Activated naive CD8-positive, alpha-beta T cell treated with anti-CD3 and anti-CD28 coated beads for 36 hours (primary cell): ENCODE measurements around the gene RNF41. TPM values are rescaled to one million over a fixed set of nuclear protein-coding genes. Genes with fewer than 3 reads are reported as not detected.
A peak's percentile ranks its signal among the peaks of the same experiment; 100 is the strongest.
"Not testable (repeated sequence)": the region's sequence is repeated elsewhere in the genome, so short reads cannot be mapped to it uniquely, and the experiment has no call there.

Experiments
- DNase-seq: peaks from one replicate; pipeline ENCODE4 v3.0.0; 2021
- H3K27ac Mint-ChIP-seq: one replicate; pipeline ENCODE4 v1.8.0; 2022; ENCODE audit warnings: mild to moderate bottlenecking, moderate library complexity, mixed read lengths
- H3K27me3 Mint-ChIP-seq: one replicate; pipeline ENCODE4 v1.8.0; 2022; ENCODE audit warnings: mild to moderate bottlenecking, mixed read lengths
- H3K36me3 Mint-ChIP-seq: one replicate; pipeline ENCODE4 v1.8.0; 2021; ENCODE audit warnings: mild to moderate bottlenecking, mixed read lengths
- H3K4me1 Mint-ChIP-seq: one replicate; pipeline ENCODE4 v1.8.0; 2021; ENCODE audit warnings: mixed read lengths
- H3K4me3 Mint-ChIP-seq: one replicate; pipeline ENCODE4 v1.8.0; 2022; ENCODE audit warnings: mild to moderate bottlenecking, moderate library complexity, mixed read lengths
- H3K9me3 Mint-ChIP-seq: one replicate; pipeline ENCODE4 v1.8.0; 2022; ENCODE audit warnings: mixed read lengths
- total RNA-seq, 2 experiments: library from RNA; stranded (reverse); gene quantifications; one replicate each; pipeline ENCODE4 v1.2.3, GENCODE V29; 2021

RNF41 gene
- 10 to 100 TPM; 26.4 to 31.2 TPM for total RNA-seq

DNA sequence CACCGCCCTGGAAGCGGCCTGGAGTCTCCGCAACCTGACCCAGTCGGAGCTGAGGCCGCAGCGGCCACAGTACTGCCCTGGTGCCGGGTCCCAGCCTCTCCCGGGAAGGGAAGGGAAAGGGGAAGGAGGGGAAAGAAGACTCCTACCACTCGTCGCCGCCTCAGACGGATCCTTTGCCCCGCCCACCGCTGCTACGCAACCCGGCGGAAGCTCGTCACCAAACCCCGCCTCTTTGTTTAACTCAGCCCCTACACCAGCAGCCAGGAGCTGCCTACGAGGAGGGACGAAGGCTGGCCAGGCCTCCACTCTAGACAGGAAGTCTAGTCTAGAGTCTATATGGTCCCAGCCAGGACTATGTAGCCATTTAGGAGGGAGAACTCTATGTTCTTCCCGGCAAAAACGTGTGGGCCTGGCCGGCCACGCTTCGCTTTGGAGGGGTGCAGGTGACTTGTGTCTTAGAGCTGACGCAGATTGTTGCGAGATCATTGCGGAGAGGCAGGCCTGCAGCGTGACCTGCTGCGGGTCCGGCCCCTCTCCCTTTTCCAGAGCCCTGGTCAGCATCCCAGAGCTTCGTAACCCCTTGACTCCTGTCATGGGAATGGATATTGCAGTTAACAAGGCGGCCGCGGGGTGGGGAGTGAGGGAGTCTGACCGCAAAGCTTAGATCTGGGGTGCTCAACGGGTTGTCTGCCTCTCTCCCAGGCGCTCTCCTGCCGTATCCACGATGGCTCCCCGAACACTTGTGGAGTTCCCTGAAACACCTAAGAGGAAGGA, at the start of gene RNF41:
RNF41 (minus strand) TSS at position 166 of the 774 bp plus-strand sequence. CDS start 7,875 bp downstream, outside the sequence.
- no peaks in the 10 kb centered on the region for H3K9me3 Mint-ChIP-seq
- peak within 1 kb of the TSS; percentile 95 for H3K27ac Mint-ChIP-seq
- peak; percentile 90 for DNase-seq
- peaks cover 13% of the 10 kb centered on the region for H3K36me3 Mint-ChIP-seq
- peak within 1 kb of the TSS; percentile 100 for H3K4me3 Mint-ChIP-seq
- H3K27me3 Mint-ChIP-seq = no peaks in the 10 kb centered on the region
- H3K4me1 Mint-ChIP-seq = peaks cover 30% of the 10 kb centered on the region

DNA sequence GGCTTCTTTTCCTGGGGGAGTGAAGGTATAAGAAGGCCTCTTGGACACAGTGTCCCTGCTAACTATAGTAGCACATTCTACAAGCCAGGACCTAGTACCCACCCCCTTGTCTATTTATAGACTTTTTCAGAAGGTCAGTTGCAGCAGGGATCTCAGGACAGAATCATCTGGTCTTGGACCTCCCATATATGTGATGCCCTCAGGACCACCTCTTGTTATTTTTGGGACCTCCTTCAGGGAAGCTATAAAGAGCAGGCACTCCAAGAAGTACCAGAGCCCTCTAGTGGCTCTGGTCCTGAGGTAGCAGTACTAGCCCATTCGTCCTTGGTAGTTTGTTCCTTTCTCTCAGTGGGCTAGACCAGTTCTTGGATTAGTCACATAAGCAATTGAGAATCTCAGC, 49.3 kb upstream of the RNF41 start:
- no peak for DNase-seq
- Mint-ChIP-seq H3K4me3 (no peak overlapping the region), H3K36me3 (peaks cover 24% of the 10 kb centered on the region), H3K9me3 (no peaks in the 10 kb centered on the region), H3K27ac (no peak overlapping the region), H3K4me1 (peaks cover 16% of the 10 kb centered on the region), H3K27me3 (no peaks in the 10 kb centered on the region)

DNA sequence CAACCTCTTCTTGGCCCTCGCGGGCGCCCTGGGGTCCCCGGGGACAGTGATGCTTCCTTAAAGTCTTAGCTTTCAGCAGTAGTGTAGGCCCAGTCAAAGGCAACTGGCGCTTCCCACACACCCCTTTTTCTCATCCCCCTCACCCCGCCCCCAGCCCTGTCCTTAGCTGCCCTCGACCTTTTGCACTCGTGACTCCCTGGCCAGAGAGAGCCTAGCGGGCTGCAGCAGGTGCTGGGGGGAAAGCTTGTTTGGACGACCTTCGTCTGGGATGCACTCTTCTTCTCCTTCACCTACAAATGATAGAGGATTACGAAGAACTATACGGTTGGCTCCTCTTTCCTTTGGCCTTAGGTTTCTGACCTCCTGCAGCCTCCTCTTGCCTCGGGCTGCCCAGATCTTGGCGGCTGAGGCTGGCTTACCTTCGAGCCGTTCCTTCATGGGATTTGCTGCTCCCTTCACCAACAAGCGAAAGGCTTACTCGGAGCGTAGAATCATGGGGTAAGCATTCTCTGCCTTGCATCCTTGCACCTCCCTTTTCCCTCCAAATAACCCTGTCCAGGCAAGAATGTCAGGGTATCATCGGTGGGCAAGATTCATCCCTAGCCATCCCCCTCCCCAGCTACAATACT, 45.8 kb upstream of the RNF41 start:
- Mint-ChIP-seq H3K9me3 (no peaks in the 10 kb centered on the region), H3K27me3 (no peaks in the 10 kb centered on the region), H3K4me3 (peak overlapping the region; percentile 92), H3K27ac (no peak overlapping the region), H3K4me1 (peaks cover 19% of the 10 kb centered on the region), H3K36me3 (peaks cover 13% of the 10 kb centered on the region)
- no peak for DNase-seq

DNA sequence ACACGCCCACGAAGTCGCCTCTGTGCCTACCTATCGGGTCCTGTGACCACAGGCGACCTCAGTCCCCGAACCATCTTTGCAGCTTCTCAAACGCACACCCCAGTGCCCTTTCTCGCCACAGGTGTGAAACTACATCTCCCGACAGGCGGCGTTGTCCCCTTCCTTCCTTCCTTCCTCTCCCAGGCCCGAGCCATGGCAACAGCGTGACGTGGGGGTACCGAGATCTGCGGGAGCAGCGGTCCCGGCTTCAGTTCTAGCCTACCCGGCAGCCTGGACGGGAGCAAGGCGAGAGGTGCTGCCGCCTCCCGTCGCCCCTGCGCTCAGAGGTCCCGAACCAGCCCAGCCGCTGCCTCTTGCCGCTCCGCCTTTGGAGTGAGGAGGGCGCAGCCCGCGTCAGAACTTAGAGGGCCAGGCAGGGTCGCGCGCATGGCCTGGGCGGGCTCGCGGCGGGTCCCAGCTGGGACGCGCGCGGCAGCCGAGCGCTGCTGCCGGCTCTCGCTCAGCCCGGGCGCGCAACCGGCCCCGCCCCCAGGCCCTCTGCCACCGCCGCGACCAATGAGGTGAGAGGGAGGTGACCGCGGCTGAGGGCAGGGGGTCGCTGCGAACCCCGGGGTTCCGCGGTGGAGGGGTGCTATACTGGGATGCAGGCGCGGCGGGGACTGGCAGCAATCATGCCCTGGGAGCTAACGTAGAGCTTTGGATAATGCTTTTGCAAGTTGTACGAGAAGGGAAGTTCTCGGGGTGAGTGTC, 45.1 kb upstream of the RNF41 start, which contains the start of gene COQ10A:
COQ10A (plus strand) TSS at position 250 of the 750 bp plus-strand sequence; CDS start at position 427, 177 bp downstream.
- H3K27me3 Mint-ChIP-seq = no peaks in the 10 kb centered on the region
- H3K9me3 Mint-ChIP-seq = no peaks in the 10 kb centered on the region
- peaks cover 19% of the 10 kb centered on the region for H3K4me1 Mint-ChIP-seq
- H3K27ac Mint-ChIP-seq = peak within 1 kb of the TSS; percentile 90
- peak within 1 kb of the TSS; percentile 92 for H3K4me3 Mint-ChIP-seq
- peak; percentile 92 for DNase-seq
- peaks cover 13% of the 10 kb centered on the region for H3K36me3 Mint-ChIP-seq

DNA sequence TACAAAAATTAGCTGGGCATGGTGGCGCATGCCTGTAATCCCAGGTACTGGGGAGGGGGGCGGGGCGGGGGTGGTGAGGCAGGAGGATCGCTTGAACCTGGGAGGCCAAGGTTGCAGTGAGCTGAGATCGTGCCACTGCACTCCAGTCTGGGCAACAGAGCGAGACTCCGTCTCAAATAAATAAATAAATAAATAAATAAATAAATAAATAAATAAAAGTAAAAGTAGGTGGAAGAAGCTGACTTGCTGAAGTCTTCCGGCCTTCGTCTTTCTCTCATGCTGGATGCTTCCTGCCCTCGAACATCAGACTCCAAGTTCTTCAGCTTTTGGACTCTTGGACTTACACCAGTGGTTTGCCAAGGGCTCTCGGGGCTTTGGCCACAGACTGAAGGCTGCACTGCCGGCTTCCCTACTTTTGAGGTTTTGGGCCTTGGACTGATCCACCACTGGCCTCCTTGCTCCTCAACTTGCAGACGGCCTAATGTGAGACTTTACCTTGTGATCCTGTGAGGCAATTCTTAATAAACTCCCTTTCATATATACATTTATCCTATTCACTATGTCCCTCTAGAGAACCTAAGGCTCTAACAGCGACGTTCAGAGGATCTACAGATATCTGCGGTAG, 44.5 kb upstream of the RNF41 start:
- Mint-ChIP-seq H3K4me3 (peak overlapping the region; percentile 92), H3K36me3 (peaks cover 13% of the 10 kb centered on the region), H3K27ac (peak overlapping the region; percentile 90), H3K4me1 (peaks cover 19% of the 10 kb centered on the region)
- H3K27me3 Mint-ChIP-seq, H3K9me3 Mint-ChIP-seq, DNase-seq: not testable (repeated sequence)

DNA sequence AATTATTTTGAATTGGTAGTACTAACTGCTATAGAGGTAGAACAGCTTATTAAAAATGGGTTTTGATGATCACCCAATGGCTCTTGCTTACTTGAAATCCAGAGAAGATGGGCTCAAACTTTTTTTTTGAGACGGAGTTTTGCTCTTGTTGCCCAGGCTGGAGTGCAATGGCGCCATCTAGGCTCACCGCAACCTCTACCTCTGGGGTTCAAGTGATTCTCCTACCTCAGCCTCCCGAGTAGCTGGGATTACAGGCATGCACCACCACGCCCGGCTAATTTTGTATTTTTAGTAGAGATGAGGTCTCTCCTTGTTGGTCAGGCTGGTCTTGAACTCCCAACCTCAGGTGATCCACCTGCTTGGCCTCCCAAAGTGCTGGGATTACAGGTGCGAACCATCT, 41.2 kb upstream of the RNF41 start:
- not testable (repeated sequence) for DNase-seq, H3K27me3 Mint-ChIP-seq, H3K4me3 Mint-ChIP-seq, H3K36me3 Mint-ChIP-seq, H3K9me3 Mint-ChIP-seq, H3K27ac Mint-ChIP-seq
- H3K4me1 Mint-ChIP-seq = peaks cover 20% of the 10 kb centered on the region

DNA sequence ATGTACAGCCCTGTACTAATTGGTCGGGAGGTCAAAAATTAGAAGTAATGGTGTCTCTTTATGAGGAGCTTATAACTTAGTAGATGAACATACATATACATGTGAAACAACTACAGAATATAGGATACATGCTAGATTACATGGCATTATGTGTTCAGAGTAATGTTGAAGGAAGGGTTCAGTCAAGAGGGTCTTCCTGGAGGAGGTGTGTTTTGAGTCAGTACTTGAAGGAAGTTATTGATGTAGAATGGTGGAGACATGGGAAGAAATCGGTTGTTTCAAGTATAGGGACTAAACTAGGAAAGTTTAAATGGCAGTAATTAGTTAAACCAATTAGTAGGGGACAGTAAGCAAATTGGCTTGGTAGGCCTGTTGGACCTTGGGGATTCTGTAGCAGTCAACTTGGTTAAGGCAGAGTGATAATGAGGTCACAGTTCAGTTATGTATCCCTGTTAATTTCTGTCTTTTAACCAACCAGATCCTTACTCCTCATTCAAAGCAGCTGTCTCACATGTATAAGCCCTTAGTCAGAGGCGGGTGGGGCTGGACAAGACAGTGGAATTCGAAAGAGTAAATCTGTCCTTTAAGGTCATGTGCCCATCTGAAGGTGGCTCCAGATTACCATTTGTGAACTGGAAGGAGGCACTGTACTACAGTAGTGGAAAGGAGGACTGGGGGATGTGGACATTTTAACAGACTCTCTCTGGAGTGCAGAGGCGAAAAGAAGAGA, 39.9 kb upstream of the RNF41 start:
- no peaks in the 10 kb centered on the region for H3K9me3 Mint-ChIP-seq
- no peak overlapping the region for H3K27ac Mint-ChIP-seq
- H3K4me1 Mint-ChIP-seq = peaks cover 21% of the 10 kb centered on the region
- no peak overlapping the region for H3K4me3 Mint-ChIP-seq
- H3K36me3 Mint-ChIP-seq = no peaks in the 10 kb centered on the region
- no peak for DNase-seq
- no peaks in the 10 kb centered on the region for H3K27me3 Mint-ChIP-seq

DNA sequence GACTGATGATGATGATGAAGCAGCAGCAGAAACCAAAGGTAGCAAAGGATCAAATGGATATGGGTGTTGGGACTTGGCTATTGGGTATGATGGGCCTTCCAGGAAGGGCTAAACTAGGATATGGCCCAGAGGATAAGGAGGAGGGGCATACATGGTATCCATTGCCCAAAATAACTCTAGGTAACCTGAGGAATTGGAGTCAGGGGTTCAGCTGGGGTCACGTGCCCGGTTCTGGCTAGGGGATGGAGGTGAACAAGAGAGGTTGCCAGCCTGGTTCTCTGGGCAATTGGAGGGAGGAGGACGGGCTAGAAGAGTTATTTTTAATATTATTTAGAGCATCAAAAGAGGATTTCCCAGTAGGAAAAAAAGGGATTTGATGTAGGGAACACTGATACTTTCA, 39.2 kb upstream of the RNF41 start:
- no peaks in the 10 kb centered on the region for H3K9me3 Mint-ChIP-seq

DNA sequence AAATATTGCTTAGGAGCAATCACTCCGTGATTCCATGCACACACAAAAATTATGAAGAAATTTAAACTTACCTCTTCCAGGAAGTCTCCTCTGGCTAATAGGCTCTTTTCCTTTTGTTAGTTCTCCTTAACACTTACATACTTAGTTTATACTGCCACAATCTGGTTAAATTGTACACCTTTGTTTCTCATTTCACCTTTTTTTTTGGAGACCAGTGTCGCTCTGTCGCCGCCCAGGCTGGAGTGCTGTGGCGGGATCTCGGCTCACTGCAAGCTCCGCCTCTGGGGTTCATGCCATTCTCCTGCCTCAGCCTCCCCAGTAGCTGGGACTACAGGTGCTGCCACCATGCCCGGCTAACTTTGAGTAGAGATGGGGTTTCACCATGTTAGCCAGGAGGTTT, 38.7 kb upstream of the RNF41 start:
- DNase-seq = no peak
- Mint-ChIP-seq H3K36me3 (peaks cover 3% of the 10 kb centered on the region), H3K27ac (no peak overlapping the region), H3K9me3 (no peaks in the 10 kb centered on the region), H3K27me3 (no peaks in the 10 kb centered on the region), H3K4me3 (no peak overlapping the region), H3K4me1 (peaks cover 17% of the 10 kb centered on the region)

More for the DNA sequence above, 39.2 kb upstream of the RNF41 start:
- Mint-ChIP-seq H3K4me1 (peaks cover 20% of the 10 kb centered on the region), H3K4me3 (no peak overlapping the region), H3K36me3 (peaks cover 3% of the 10 kb centered on the region), H3K27me3 (no peaks in the 10 kb centered on the region), H3K27ac (no peak overlapping the region)
- no peak for DNase-seq

DNA sequence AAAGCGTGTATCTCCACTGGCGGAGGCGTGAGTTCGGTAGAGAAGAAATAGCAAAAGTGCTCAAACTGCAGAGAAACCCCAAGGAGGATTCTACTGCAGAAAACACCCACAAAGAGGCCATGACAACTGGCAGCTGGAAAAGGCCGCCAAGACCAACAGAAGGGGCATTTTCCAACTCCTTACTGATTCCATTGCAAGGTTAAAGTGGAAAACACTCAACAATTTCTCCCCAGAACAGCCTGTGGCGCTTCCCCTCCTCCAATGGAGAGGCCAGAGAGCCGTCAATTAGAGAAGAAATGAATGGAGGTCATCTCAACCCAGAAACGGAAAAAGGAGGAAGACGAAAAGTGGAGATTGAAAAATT, 37.1 kb upstream of the RNF41 start:
- H3K27ac Mint-ChIP-seq = peak overlapping the region; percentile 88
- H3K36me3 Mint-ChIP-seq = peaks cover 5% of the 10 kb centered on the region
- H3K4me1 Mint-ChIP-seq = peaks cover 17% of the 10 kb centered on the region
- H3K27me3 Mint-ChIP-seq = no peaks in the 10 kb centered on the region
- no peak for DNase-seq
- peak overlapping the region; percentile 93 for H3K4me3 Mint-ChIP-seq
- H3K9me3 Mint-ChIP-seq = no peaks in the 10 kb centered on the region

DNA sequence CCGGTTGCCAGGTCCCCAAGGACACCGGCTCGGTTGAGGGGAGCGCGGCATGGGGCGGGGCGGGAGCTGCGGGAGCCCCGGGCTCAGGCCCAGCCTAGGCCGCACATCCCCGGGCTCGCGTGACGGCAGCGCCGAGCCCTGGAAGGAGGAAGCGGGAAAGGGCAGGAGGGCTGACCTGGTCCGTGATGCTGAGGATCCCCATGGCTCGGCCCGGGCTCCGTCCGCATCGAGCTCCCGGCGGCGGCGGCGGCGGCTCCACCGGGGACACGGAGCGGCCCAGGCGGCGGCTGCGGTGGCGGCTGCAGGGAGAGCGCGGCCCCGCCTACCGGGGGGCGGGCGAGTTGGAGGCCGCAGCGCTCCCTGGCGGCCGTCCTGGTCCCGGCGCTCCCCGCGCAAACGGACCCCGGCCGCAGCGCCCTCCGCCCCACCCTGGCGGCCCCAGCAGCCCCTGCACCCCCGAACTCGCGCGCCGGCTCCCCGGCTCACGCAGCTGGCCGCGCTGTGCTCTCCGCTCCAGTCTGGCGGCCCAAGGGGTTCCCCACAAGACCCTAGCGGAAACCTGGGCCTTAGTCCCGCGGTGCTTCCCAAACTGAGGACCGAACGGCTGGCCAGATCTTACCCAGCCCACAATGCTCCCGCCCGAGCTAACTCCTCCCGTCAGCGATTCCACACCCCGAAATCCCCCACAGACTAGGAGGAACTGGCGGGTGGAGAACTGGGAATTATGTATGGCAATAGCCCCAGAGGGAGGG, 36.5 kb upstream of the RNF41 start, which contains the start of gene ANKRD52:
ANKRD52 (minus strand) TSS at position 317 of the 752 bp plus-strand sequence; CDS start at position 202, 115 bp downstream.
- Mint-ChIP-seq H3K36me3 (peaks cover 9% of the 10 kb centered on the region), H3K4me1 (peaks cover 17% of the 10 kb centered on the region), H3K27ac (peak within 1 kb of the TSS; percentile 88), H3K9me3 (no peaks in the 10 kb centered on the region), H3K27me3 (no peaks in the 10 kb centered on the region), H3K4me3 (peak within 1 kb of the TSS; percentile 93)
- peak; percentile 91 for DNase-seq

DNA sequence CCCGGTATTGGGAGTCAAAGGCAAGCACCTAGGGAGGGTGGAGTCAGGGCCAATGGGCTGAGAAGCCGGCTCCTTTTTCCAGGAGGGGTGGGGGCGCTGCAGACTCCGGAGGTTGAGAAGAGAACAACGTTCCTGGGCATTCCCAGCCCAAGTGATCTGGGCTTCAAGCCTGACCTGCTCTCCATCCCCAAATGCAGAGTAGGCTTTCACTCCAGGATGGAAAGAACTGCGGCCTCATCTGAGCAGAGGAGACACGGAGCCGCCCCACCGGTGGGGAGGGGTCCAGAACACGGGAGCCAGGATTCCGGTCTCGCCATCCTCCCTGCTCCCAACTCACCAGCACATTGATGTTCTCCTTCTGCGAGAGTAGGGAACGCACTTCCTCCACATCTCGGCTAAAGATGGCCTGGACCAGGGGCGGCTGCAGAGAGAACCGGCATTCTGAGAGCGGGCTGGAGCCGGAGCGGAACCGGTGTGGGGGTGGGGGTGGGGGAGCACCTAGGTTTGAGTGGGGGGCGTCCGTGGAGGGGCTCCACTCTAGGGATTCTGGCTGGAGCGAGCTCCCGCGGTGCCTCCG, 35.9 kb upstream of the RNF41 start:
- peak; percentile 13 for DNase-seq

DNA sequence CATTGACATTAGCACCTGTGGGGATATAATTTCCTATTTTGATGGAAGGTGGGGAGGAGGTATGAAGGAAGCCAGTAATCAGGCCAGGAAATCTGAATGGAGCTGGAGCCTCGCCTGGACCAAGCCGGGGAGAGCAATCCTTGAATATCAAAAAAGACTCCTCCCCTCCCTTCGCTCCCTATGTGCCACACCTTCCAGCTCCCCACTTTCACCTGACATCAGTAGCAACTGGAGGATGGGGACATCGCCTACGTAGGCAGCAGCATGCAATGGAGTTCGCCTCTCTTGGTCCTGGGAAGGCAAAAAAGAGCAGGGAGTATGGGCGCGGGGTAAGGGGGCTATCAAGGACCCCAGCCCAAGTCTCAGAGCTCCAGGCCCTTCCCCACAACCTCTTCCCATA, 35.3 kb upstream of the RNF41 start:
- Mint-ChIP-seq H3K27ac (no peak overlapping the region), H3K4me3 (peak overlapping the region; percentile 88), H3K27me3 (no peaks in the 10 kb centered on the region), H3K9me3 (no peaks in the 10 kb centered on the region), H3K36me3 (peaks cover 9% of the 10 kb centered on the region), H3K4me1 (peaks cover 17% of the 10 kb centered on the region)
- DNase-seq = no peak

More for the DNA sequence above, 35.9 kb upstream of the RNF41 start:
- H3K9me3 Mint-ChIP-seq = no peaks in the 10 kb centered on the region
- peak overlapping the region; percentile 88 for H3K4me3 Mint-ChIP-seq
- no peaks in the 10 kb centered on the region for H3K27me3 Mint-ChIP-seq
- peak overlapping the region; percentile 74 for H3K27ac Mint-ChIP-seq
- H3K4me1 Mint-ChIP-seq = peaks cover 17% of the 10 kb centered on the region
- peaks cover 9% of the 10 kb centered on the region for H3K36me3 Mint-ChIP-seq
